ENCODE data around the gene XPC.

Gene XPC

GRCh38 chr3:14169871-14170270 is 8.5 kb downstream of the XPC start:
- DNase-seq = no peak

GRCh38 chr3:14169435-14169834 is 9.0 kb downstream of the XPC start:
- no peak for DNase-seq

- no peak for DNase-seq
These were observed 11.4 kb downstream of the XPC start for GRCh38 chr3:14166877-14167603.

- no peak for DNase-seq
These were observed 16.2 kb downstream of the XPC start for GRCh38 chr3:14162178-14162577.

- DNase-seq = no peak
These were observed 17.1 kb downstream of the XPC start for GRCh38 chr3:14161282-14161681.

- DNase-seq = no peak
These were observed 19.0 kb downstream of the XPC start for GRCh38 chr3:14159426-14159825.

- no peak for DNase-seq
These were observed 20.0 kb downstream of the XPC start for GRCh38 chr3:14158370-14158769.

- DNase-seq = no peak
These were observed 20.4 kb downstream of the XPC start for GRCh38 chr3:14157951-14158350.

GRCh38 chr3:14156843-14157561 is 21.4 kb downstream of the XPC start:
- no peak for DNase-seq

- no peak for DNase-seq
These were observed 22.2 kb downstream of the XPC start for GRCh38 chr3:14156201-14156600.

- DNase-seq = no peak
These were observed 23.4 kb downstream of the XPC start for GRCh38 chr3:14154895-14155440.

GRCh38 chr3:14154276-14154675 is 24.1 kb downstream of the XPC start:
- no peak for DNase-seq

GRCh38 chr3:14153663-14154062 is 24.7 kb downstream of the XPC start:
- no peak for DNase-seq

- no peak for DNase-seq
These were observed 25.4 kb downstream of the XPC start for GRCh38 chr3:14152963-14153355.

- no peak for DNase-seq
These were observed 26.0 kb downstream of the XPC start for GRCh38 chr3:14152233-14152962.

- no peak for DNase-seq
These were observed 26.8 kb downstream of the XPC start for GRCh38 chr3:14151471-14152083.

- no peak for DNase-seq
These were observed 27.7 kb downstream of the XPC start for GRCh38 chr3:14150491-14151230.

GRCh38 chr3:14150078-14150477 is 28.3 kb downstream of the XPC start:
- no peak for DNase-seq

- DNase-seq = no peak
These were observed 30.1 kb downstream of the XPC start for GRCh38 chr3:14148041-14148985.

GRCh38 chr3:14147617-14148016 is 30.8 kb downstream of the XPC start:
- no peak for DNase-seq

GRCh38 chr3:14147066-14147435 is 31.4 kb downstream of the XPC start:
- no peak for DNase-seq
